ENCODE measurements around the gene TULP4.

DNA sequence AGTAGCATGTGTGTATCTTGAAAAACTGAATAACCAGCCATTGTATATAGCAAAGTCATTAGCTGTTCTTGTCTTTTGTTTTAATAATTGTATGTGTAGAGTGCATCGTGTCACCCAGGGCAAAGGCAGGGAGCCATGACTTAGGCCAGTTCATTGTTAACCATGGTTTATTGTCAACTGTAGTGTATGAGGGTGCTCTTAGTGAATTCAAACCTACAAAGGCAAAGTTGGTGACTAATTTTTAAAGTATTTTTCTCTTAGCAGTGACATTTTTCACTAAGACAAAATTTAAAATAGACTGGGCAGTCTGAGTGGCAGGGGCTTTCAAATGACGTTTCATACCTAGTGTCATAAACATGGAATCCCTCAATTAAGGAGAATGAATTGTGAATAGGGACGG lies 79.0 kb downstream of the TULP4 start:
- TF ChIP-seq, protein P1, sequence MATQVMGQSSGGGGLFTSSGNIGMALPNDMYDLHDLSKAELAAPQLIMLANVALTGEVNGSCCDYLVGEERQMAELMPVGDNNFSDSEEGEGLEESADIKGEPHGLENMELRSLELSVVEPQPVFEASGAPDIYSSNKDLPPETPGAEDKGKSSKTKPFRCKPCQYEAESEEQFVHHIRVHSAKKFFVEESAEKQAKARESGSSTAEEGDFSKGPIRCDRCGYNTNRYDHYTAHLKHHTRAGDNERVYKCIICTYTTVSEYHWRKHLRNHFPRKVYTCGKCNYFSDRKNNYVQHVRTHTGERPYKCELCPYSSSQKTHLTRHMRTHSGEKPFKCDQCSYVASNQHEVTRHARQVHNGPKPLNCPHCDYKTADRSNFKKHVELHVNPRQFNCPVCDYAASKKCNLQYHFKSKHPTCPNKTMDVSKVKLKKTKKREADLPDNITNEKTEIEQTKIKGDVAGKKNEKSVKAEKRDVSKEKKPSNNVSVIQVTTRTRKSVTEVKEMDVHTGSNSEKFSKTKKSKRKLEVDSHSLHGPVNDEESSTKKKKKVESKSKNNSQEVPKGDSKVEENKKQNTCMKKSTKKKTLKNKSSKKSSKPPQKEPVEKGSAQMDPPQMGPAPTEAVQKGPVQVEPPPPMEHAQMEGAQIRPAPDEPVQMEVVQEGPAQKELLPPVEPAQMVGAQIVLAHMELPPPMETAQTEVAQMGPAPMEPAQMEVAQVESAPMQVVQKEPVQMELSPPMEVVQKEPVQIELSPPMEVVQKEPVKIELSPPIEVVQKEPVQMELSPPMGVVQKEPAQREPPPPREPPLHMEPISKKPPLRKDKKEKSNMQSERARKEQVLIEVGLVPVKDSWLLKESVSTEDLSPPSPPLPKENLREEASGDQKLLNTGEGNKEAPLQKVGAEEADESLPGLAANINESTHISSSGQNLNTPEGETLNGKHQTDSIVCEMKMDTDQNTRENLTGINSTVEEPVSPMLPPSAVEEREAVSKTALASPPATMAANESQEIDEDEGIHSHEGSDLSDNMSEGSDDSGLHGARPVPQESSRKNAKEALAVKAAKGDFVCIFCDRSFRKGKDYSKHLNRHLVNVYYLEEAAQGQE (tag by site-specific recombination; IDR thresholded peaks at IDR 0.05): no peak
- TF ChIP-seq ZBTB1 (tag by site-specific recombination; IDR thresholded peaks at IDR 0.05): no peak
- TF ChIP-seq, protein P2, sequence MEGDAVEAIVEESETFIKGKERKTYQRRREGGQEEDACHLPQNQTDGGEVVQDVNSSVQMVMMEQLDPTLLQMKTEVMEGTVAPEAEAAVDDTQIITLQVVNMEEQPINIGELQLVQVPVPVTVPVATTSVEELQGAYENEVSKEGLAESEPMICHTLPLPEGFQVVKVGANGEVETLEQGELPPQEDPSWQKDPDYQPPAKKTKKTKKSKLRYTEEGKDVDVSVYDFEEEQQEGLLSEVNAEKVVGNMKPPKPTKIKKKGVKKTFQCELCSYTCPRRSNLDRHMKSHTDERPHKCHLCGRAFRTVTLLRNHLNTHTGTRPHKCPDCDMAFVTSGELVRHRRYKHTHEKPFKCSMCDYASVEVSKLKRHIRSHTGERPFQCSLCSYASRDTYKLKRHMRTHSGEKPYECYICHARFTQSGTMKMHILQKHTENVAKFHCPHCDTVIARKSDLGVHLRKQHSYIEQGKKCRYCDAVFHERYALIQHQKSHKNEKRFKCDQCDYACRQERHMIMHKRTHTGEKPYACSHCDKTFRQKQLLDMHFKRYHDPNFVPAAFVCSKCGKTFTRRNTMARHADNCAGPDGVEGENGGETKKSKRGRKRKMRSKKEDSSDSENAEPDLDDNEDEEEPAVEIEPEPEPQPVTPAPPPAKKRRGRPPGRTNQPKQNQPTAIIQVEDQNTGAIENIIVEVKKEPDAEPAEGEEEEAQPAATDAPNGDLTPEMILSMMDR (tag by site-specific recombination; IDR thresholded peaks at IDR 0.05): no peak
- TF ChIP-seq SALL2 (tag by site-specific recombination; IDR thresholded peaks at IDR 0.05; ENCODE audit: borderline replicate concordance): no peak
- TF ChIP-seq YY1 (tag by site-specific recombination; IDR thresholded peaks at IDR 0.05): no peak
- TF ChIP-seq MYNN (tag by site-specific recombination; IDR thresholded peaks at IDR 0.05; ENCODE audit: borderline replicate concordance): no peak
- no peak for TF ChIP-seq ZBTB26 (tag by site-specific recombination; optimal IDR thresholded peaks at IDR 0.05)

Data from HEK293 (cell line).